ENCODE measurements around the gene IPMK.

The IPMK gene

GRCh38 chr10:58189269-58189668 is 78.4 kb downstream of the IPMK start:
- TF ChIP-seq, protein P1, sequence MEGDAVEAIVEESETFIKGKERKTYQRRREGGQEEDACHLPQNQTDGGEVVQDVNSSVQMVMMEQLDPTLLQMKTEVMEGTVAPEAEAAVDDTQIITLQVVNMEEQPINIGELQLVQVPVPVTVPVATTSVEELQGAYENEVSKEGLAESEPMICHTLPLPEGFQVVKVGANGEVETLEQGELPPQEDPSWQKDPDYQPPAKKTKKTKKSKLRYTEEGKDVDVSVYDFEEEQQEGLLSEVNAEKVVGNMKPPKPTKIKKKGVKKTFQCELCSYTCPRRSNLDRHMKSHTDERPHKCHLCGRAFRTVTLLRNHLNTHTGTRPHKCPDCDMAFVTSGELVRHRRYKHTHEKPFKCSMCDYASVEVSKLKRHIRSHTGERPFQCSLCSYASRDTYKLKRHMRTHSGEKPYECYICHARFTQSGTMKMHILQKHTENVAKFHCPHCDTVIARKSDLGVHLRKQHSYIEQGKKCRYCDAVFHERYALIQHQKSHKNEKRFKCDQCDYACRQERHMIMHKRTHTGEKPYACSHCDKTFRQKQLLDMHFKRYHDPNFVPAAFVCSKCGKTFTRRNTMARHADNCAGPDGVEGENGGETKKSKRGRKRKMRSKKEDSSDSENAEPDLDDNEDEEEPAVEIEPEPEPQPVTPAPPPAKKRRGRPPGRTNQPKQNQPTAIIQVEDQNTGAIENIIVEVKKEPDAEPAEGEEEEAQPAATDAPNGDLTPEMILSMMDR (IDR thresholded peaks at IDR 0.05; ENCODE audit: low read depth, low read length, missing control alignments), result no peak
- no peak overlapping the region for H3K4me3 ChIP-seq (ENCODE audit: low read depth, low read length)
- DNase-seq (ENCODE audit: low read depth), result no peak

GRCh38 chr10:58184120-58184670 is 83.5 kb downstream of the IPMK start:
- no peak for DNase-seq (ENCODE audit: low read depth)
- TF ChIP-seq, protein P1 (IDR thresholded peaks at IDR 0.05; ENCODE audit: low read depth, low read length, missing control alignments), result no peak
- no peak overlapping the region for H3K4me3 ChIP-seq (ENCODE audit: low read depth, low read length)

DNA sequence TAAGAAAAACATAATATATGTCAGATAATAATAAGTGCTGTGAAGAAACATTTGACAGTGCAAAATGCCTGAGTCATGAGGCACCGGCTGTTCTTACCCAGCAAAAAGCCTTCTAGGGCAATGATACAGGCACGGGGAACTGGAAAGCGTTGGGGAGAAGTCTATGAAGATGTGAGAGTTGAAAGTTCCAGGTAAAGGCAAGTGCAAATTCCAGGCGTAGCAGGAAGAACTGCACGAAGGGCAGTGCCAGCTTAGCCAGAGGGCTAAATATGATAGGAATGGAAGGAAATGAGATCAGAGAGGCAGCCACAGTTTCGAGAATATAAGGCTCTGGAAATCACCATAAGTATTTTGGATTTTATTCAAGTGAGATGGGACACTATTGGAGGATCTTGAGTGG is 87.0 kb downstream of the IPMK start:
- TF ChIP-seq, protein P1 (IDR thresholded peaks at IDR 0.05; ENCODE audit: low read depth, low read length, missing control alignments), result no peak
- no peak overlapping the region for H3K4me3 ChIP-seq (ENCODE audit: low read depth, low read length)
- DNase-seq (ENCODE audit: low read depth), result no peak

GRCh38 chr10:58179238-58179637 is 88.5 kb downstream of the IPMK start:
- no peak for DNase-seq (ENCODE audit: low read depth)
- no peak overlapping the region for H3K4me3 ChIP-seq (ENCODE audit: low read depth, low read length)
- TF ChIP-seq, protein P1 (IDR thresholded peaks at IDR 0.05; ENCODE audit: low read depth, low read length, missing control alignments), result no peak

GRCh38 chr10:58178811-58179210 is 88.9 kb downstream of the IPMK start:
- DNase-seq (ENCODE audit: low read depth), result no peak
- TF ChIP-seq, protein P1 (IDR thresholded peaks at IDR 0.05; ENCODE audit: low read depth, low read length, missing control alignments), result no peak

DNA sequence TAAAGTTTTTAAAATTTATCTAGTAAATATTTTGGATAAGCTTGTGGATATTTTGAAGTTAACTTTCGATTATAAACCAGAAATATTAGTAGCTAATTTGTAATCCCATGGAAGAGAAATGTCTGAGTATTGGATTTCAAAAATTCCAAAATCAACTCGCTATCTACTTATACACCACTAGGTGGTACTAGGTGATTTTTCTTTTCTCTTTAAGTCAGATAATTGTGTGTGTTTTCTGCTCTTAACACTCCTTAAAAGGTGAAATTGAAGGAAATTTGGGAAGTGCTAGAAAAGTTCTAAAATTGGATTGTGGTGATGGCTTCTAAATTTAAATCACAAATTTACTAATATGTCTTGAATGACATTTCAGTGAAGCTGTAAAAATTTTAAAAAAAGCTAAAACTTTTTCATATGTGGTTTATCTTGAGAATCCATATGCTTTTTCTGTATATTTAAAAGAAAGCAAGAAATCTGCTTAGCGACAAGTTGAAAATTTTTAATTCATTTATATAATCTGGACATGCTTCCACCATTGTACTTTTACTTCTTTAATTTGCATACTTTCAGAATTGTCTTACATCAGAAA is 90.2 kb downstream of the IPMK start:
- TF ChIP-seq, protein P1 (IDR thresholded peaks at IDR 0.05; ENCODE audit: low read depth, low read length, missing control alignments), result peak; percentile 37
- no peak overlapping the region for H3K4me3 ChIP-seq (ENCODE audit: low read depth, low read length)
- no peak for DNase-seq (ENCODE audit: low read depth)

More at GRCh38 chr10:58178811-58179210, 88.9 kb downstream of the IPMK start:
- no peak overlapping the region for H3K4me3 ChIP-seq (ENCODE audit: low read depth, low read length)

All from GM12864 (cell line).